HepG2 (cell line): ENCODE results near the gene VAMP5. TPM values are rescaled to one million over a fixed set of nuclear protein-coding genes. Genes with fewer than 3 reads are reported as not detected.

Experiments
- FOXK2 ChIP-seq: fragments of 450-650 bp; IDR thresholded peaks from 2 replicates; pipeline ENCODE4 v1.6.1; 2016
- IRF2 ChIP-seq: IDR thresholded peaks from 2 replicates; pipeline ENCODE4 v1.6.1; 2018; ENCODE audit warnings: missing genetic modification reagents, missing compliant biosample characterization
- KLF16 ChIP-seq, 2 experiments: sonication (generic) in 1 of 2; formaldehyde crosslinking in 1 of 2; IDR thresholded peaks; 2 replicates each; pipeline versions ENCODE4 v1.6.1 to v1.8.0; 2016 to 2023; ENCODE audit warnings: missing genetic modification reagents in 2 of 2, missing compliant biosample characterization in 1 of 2
- MAFG ChIP-seq: sonication (generic); formaldehyde crosslinking; IDR thresholded peaks from 2 replicates; pipeline ENCODE4 v1.5.1; 2020; ENCODE audit warnings: mild to moderate bottlenecking, missing genetic modification reagents
- MED1 ChIP-seq: sonication (generic); formaldehyde crosslinking; IDR thresholded peaks from 2 replicates; pipeline ENCODE4 v1.4.0; 2020; ENCODE audit warnings: missing genetic modification reagents
- MTERF4 ChIP-seq: sonication (generic); formaldehyde crosslinking; IDR thresholded peaks from 2 replicates; pipeline ENCODE4 v1.8.0; 2023; ENCODE audit warnings: mild to moderate bottlenecking, missing genetic modification reagents
- NR2F2 ChIP-seq: IDR thresholded peaks from 2 replicates; pipeline ENCODE4 v1.6.1; 2012; ENCODE audit warnings: low read depth, inconsistent platforms, borderline replicate concordance
- REL ChIP-seq: sonication (generic); formaldehyde crosslinking; conservative IDR thresholded peaks from 2 replicates; pipeline ENCODE4 v1.8.0; 2022; ENCODE audit warnings: mild to moderate bottlenecking, missing genetic modification reagents, moderate library complexity
- THAP7 ChIP-seq: sonication (generic); formaldehyde crosslinking; IDR thresholded peaks from 2 replicates; pipeline ENCODE4 v1.8.1; 2023; ENCODE audit warnings: mild to moderate bottlenecking, missing genetic modification reagents
- YY1 ChIP-seq: IDR thresholded peaks from 2 replicates; pipeline ENCODE4 v1.6.1; 2011; ENCODE audit warnings: low read length, low read depth, moderate library complexity, mild to moderate bottlenecking; ENCODE audit not compliant: insufficient read depth, insufficient replicate concordance
- ZFY ChIP-seq: sonication (generic); formaldehyde crosslinking; IDR thresholded peaks from 2 replicates; pipeline ENCODE4 v1.4.0; 2020; ENCODE audit warnings: missing genetic modification reagents
- ZKSCAN1 ChIP-seq: fragments of 150-350 bp; IDR thresholded peaks from 2 replicates; pipeline ENCODE4 v1.6.1; 2014; ENCODE audit warnings: low read length
- ZNF124 ChIP-seq: sonication (generic); formaldehyde crosslinking; IDR thresholded peaks from 2 replicates; pipeline ENCODE4 v1.4.0; 2020; ENCODE audit warnings: missing genetic modification reagents
- ZNF136 ChIP-seq: sonication (generic); formaldehyde crosslinking; IDR thresholded peaks from 2 replicates; pipeline ENCODE4 v1.8.1; 2022; ENCODE audit warnings: low read depth, mild to moderate bottlenecking, moderate library complexity, missing genetic modification reagents
- ZNF678 ChIP-seq: sonication (generic); formaldehyde crosslinking; IDR thresholded peaks from 2 replicates; pipeline ENCODE4 v1.4.0; 2020; ENCODE audit warnings: mild to moderate bottlenecking, missing genetic modification reagents
- ZNF737 ChIP-seq: sonication (generic); formaldehyde crosslinking; IDR thresholded peaks from 2 replicates; pipeline ENCODE4 v1.5.0; 2020; ENCODE audit warnings: missing genetic modification reagents, mild to moderate bottlenecking, borderline replicate concordance
- ZNF776 ChIP-seq: sonication (generic); formaldehyde crosslinking; IDR thresholded peaks from 2 replicates; pipeline ENCODE4 v1.4.0; 2020; ENCODE audit warnings: mild to moderate bottlenecking, missing genetic modification reagents
- polyA plus RNA-seq, 8 experiments: library from polyadenylated mRNA; depleted of rRNA in 3 of 8; stranded (reverse) in 7 of 8; unstranded in 1 of 8; fragments of >200 nt; fragmentation: Illumina TruSeq in 4 of 8; extraction: Trizol in 4 of 8; gene quantifications; 2 replicates each; pipeline versions ENCODE4 v1.2.1 to v1.2.3, GENCODE V29; 2011 to 2016; ENCODE audit warnings: low read depth in 4 of 8, missing spikeins in 1 of 8, mixed read lengths in 1 of 8; ENCODE audit not compliant: insufficient read depth in 1 of 8
- total RNA-seq, 5 experiments: library from RNA; depleted of rRNA; stranded (reverse); fragments of >200 nt; fragmentation: Illumina TruSeq; extraction: Trizol; gene quantifications; 2 replicates each; pipeline ENCODE4 v1.2.3, GENCODE V29; 2016; ENCODE audit warnings: low read depth in 1 of 5
- TF ChIP-seq, protein P1 (sequence below): IDR thresholded peaks from 2 replicates; pipeline ENCODE4 v1.6.1; 2018; ENCODE audit warnings: missing genetic modification reagents, mild to moderate bottlenecking, missing compliant biosample characterization
- TF ChIP-seq, protein P2 (sequence below): sonication (generic); formaldehyde crosslinking; IDR thresholded peaks from 2 replicates; pipeline ENCODE4 v1.5.0; 2020; ENCODE audit warnings: missing genetic modification reagents

VAMP5 gene
- total and polyA plus RNA-seq, 2 of the 13 experiments (the other 11 are each of a cell fraction or from before 2014, with no cell fraction given), result 7.2 to 56.7 TPM

- TF ChIP-seq MTERF4 (CRISPR knock-in tag) (peak; percentile 77; the same call in 1 of the 2 replicates), ZFY (CRISPR knock-in tag) (peak; percentile 75), ZNF776 (peak; percentile 87), REL (0 out of 2 replicates have a peak, but pooled peaks have one; percentile 53), IRF2 (CRISPR knock-in tag) (peak; percentile 92; the same call in 1 of the 2 replicates), MED1 (peak; percentile 69; the same call in 1 of the 2 replicates), ZKSCAN1 (0 out of 2 replicates have a peak, but pooled peaks have one; percentile 16), FOXK2 (no peak), MAFG (CRISPR knock-in tag) (no peak), KLF16 (CRISPR knock-in tag; IDR thresholded peaks at IDR 0.05) (peak in 1 of 2 experiments; percentile 91; a peak in 2 of 4 replicates), ZNF737 (CRISPR knock-in tag) (no peak), ZNF124 (CRISPR knock-in tag) (no peak; the same call in 1 of the 2 replicates), ZNF136 (peak; percentile 23; the same call in 1 of the 2 replicates), THAP7 (CRISPR knock-in tag) (0 out of 2 replicates have a peak, but pooled peaks have one; percentile 13), YY1 (peak; percentile 95), ZNF678 (CRISPR knock-in tag) (peak; percentile 22; the same call in 1 of the 2 replicates), NR2F2 (peak; percentile 87; the same call in 1 of the 2 replicates)
- TF ChIP-seq, protein P1, sequence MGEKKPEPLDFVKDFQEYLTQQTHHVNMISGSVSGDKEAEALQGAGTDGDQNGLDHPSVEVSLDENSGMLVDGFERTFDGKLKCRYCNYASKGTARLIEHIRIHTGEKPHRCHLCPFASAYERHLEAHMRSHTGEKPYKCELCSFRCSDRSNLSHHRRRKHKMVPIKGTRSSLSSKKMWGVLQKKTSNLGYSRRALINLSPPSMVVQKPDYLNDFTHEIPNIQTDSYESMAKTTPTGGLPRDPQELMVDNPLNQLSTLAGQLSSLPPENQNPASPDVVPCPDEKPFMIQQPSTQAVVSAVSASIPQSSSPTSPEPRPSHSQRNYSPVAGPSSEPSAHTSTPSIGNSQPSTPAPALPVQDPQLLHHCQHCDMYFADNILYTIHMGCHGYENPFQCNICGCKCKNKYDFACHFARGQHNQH (CRISPR knock-in tag), result peak; percentile 79; the same call in 1 of the 2 replicates
- TF ChIP-seq, protein P2, sequence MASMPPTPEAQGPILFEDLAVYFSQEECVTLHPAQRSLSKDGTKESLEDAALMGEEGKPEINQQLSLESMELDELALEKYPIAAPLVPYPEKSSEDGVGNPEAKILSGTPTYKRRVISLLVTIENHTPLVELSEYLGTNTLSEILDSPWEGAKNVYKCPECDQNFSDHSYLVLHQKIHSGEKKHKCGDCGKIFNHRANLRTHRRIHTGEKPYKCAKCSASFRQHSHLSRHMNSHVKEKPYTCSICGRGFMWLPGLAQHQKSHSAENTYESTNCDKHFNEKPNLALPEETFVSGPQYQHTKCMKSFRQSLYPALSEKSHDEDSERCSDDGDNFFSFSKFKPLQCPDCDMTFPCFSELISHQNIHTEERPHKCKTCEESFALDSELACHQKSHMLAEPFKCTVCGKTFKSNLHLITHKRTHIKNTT, result no peak
Observed at GRCh38 chr2:85561280-85562212, 22.7 kb upstream of the VAMP5 start, which contains the start of gene GGCX (continued).
